Stimulated activated CD8-positive, alpha-beta memory T cell treated with anti-CD3 and anti-CD28 coated beads, Interleukin-7, amount 100 ng/mL, for 48 hours (primary cell): Measurements from ENCODE around the gene PALS2.

Source experiments
- DNase-seq, 2 donors: peaks; one replicate each; pipeline ENCODE4 v3.0.0-alpha.2; 2020; ENCODE audit warnings: low read depth in 1 of 2; ENCODE audit errors: extremely low read depth in 1 of 2

Gene PALS2

GRCh38 chr7:24572997-24573553 lies at the start of gene PALS2:
TSS of gene PALS2 (plus strand) at chr7:24573452. CDS start at chr7:24623668, 50,216 bp downstream.
- DNase-seq, result peak; percentile 42 to 60

GRCh38 chr7:24531255-24531654 lies 42.0 kb upstream of the PALS2 start:
- DNase-seq, result no peak

GRCh38 chr7:24536682-24537081 lies 36.6 kb upstream of the PALS2 start:
- no peak for DNase-seq

- no peak for DNase-seq
Measured at GRCh38 chr7:24540956-24541355, 32.3 kb upstream of the PALS2 start.

GRCh38 chr7:24545215-24545614 lies 28.0 kb upstream of the PALS2 start:
- no peak for DNase-seq

- DNase-seq, result no peak
Measured at GRCh38 chr7:24548390-24548789, 24.9 kb upstream of the PALS2 start.

- DNase-seq, result no peak
Measured at GRCh38 chr7:24549991-24550390, 23.3 kb upstream of the PALS2 start.

- no peak for DNase-seq
Measured at GRCh38 chr7:24555184-24555583, 18.1 kb upstream of the PALS2 start.

GRCh38 chr7:24555719-24556118 lies 17.5 kb upstream of the PALS2 start:
- DNase-seq, result no peak

- DNase-seq, result no peak
Measured at GRCh38 chr7:24560772-24561171, 12.5 kb upstream of the PALS2 start.

GRCh38 chr7:24566274-24566673 lies 7.0 kb upstream of the PALS2 start:
- no peak for DNase-seq

- DNase-seq, result no peak
Measured at GRCh38 chr7:24570983-24571382, 2.3 kb upstream of the PALS2 start.

GRCh38 chr7:24572016-24572392 lies 1.2 kb upstream of the PALS2 start:
- DNase-seq, result no peak

GRCh38 chr7:24572393-24572996 lies 757 bp upstream of the PALS2 start:
- no peak for DNase-seq

GRCh38 chr7:24573554-24574338 lies 494 bp downstream of the PALS2 start:
- DNase-seq, result no peak

- no peak for DNase-seq
Measured at GRCh38 chr7:24574386-24574785, 1.1 kb downstream of the PALS2 start.

- DNase-seq, result no peak
Measured at GRCh38 chr7:24574950-24575349, 1.7 kb downstream of the PALS2 start.

GRCh38 chr7:24576171-24577025 lies 3.1 kb downstream of the PALS2 start:
- DNase-seq, result no peak

- no peak for DNase-seq
Measured at GRCh38 chr7:24578052-24578451, 4.8 kb downstream of the PALS2 start.

- DNase-seq, result no peak
Measured at GRCh38 chr7:24580283-24580946, 7.2 kb downstream of the PALS2 start.

GRCh38 chr7:24582166-24582565 lies 8.9 kb downstream of the PALS2 start:
- DNase-seq, result no peak
